ENCODE results near the gene ODAD2. TPM values are rescaled to one million over a fixed set of nuclear protein-coding genes. Genes with fewer than 3 reads are reported as not detected.

Gene ODAD2
- total and polyA plus RNA-seq, 2 of the 8 experiments (the other 6 are each of a cell fraction or from before 2014, with no cell fraction given), result 0.95 to 4.3 TPM

DNA sequence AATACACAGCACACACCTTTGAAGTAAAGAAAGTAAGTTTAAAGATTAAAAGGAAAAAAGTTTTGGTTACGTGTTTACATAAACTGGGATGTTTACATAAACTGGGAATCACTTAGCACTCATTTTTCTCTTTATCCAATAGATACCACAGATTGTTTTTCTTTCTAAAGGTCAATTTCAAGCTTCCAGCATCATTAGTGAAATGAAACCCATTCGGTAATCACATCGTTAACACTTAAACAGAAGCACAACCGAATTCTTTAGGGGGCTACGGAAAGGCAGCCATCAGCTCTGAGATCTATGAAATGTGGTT, 1.1 kb downstream of the ODAD2 start:
- Histone ChIP-seq H3K79me1 (ENCODE audit: low read depth, low read length) (no peaks in the 10 kb centered on the region), H2BK15ac (ENCODE audit: low read length) (no peak overlapping the region), H4K20me1 (replicated peaks in 1 of 2; ENCODE audit: control insufficient read depth in 1 of 2, insufficient read depth in 2 of 2, low read length in 2 of 2) (no peaks in the 10 kb centered on the region), H4K91ac (replicated peaks; ENCODE audit: insufficient read length, low read length) (no peak overlapping the region), H2AFZ (ENCODE audit: low read length) (peak overlapping the region; percentile 96), H3K14ac (ENCODE audit: insufficient read length) (no peak overlapping the region), H3K27ac (ENCODE audit: low read depth, low read length) (no peak overlapping the region), H2BK5ac (ENCODE audit: low read depth, low read length) (0 out of 2 replicates have a peak overlapping the region, but pooled peaks have one; percentile 19), H4K8ac (ENCODE audit: extremely low read depth, insufficient read depth, low read length) (no peak overlapping the region), H2BK12ac (ENCODE audit: low read depth, low read length) (no peak overlapping the region), H3K79me2 (ENCODE audit: control insufficient read depth in 1 of 2, insufficient read depth in 2 of 2, low read length in 2 of 2) (no peaks in the 10 kb centered on the region), H3K9me3 (ENCODE audit: insufficient read depth in 2 of 2, low read depth in 1 of 2, low read length in 1 of 2) (no peaks in the 10 kb centered on the region), H3K4ac (replicated peaks; ENCODE audit: insufficient read length, low read depth, low read length) (no peak overlapping the region), H3K23me2 (ENCODE audit: low read depth, low read length) (peaks cover 8% of the 10 kb centered on the region), H3K18ac (ENCODE audit: extremely low read depth, low read length) (no peak overlapping the region), H3K4me3 (ENCODE audit: extremely low read depth in 1 of 4, insufficient read depth in 2 of 4, low read depth in 3 of 4, low read length in 4 of 4) (peak overlapping the region; percentile 68 to 92 (median 82)), H3K27me3 (replicated peaks in 1 of 4; ENCODE audit: control insufficient read depth in 3 of 4, extremely low read depth in 1 of 4, insufficient read depth in 3 of 4, low read length in 3 of 4) (peaks cover 0 to 3% (median 0%) of the 10 kb centered on the region in 4 experiments; a peak in 1 of 7 replicates), H2BK120ac (replicated peaks; ENCODE audit: low read depth, low read length) (no peak overlapping the region), H4K5ac (ENCODE audit: insufficient read length, low read depth, low read length) (peak overlapping the region; percentile 26), H3K56ac (replicated peaks; ENCODE audit: insufficient read length, low read depth, low read length) (no peak overlapping the region), H3K23ac (ENCODE audit: insufficient read length) (no peak overlapping the region), H3K4me1 (replicated peaks in 1 of 4; ENCODE audit: control insufficient read depth in 3 of 4, insufficient read depth in 4 of 4, low read length in 3 of 4) (peaks cover 0 to 5% (median 0%) of the 10 kb centered on the region in 4 experiments; a peak in 2 of 7 replicates), H2BK20ac (ENCODE audit: low read length) (no peak overlapping the region), H2AK5ac (ENCODE audit: low read depth, low read length) (no peak overlapping the region), H3K9ac (replicated peaks in 1 of 4; ENCODE audit: extremely low read depth in 1 of 4, low read depth in 3 of 4, low read length in 3 of 4) (peak overlapping the region; percentile 59 to 68 (median 64)), H3K36me3 (ENCODE audit: control insufficient read depth in 2 of 4, insufficient read depth in 4 of 4, low read length in 3 of 4) (no peaks in the 10 kb centered on the region), H3K4me2 (ENCODE audit: insufficient read depth in 1 of 2, low read depth in 2 of 2, low read length in 2 of 2) (peak overlapping the region; percentile 69 to 98)
- FAIRE-seq (peak; percentile 52), DNase-seq (ENCODE audit: low read depth in 1 of 2, low spot score in 2 of 2) (no peak)
- TF ChIP-seq TAF1 (IDR thresholded peaks at IDR 0.05; ENCODE audit: low read depth, low read length), result no peak
- TF ChIP-seq RBBP5 (IDR thresholded peaks at IDR 0.05; ENCODE audit: borderline replicate concordance, low read depth, low read length), result no peak
- 4% methylated on average over 5 of the region's 5 CpGs; no CpG with 5 or more reads in 1 of the 2 experiments for WGBS, 2 experiments (ENCODE audit: extremely low coverage in 1 of 2, insufficient coverage in 1 of 2, insufficient read length in 1 of 2, insufficient replicate concordance in 2 of 2, low coverage in 1 of 2, low lambda C conversion rate in 2 of 2, missing lambda C conversion rate in 1 of 2)
- CTCF ChIA-PET (ENCODE audit: partially characterized antibody), result interaction anchor here (0.6 kb wide), 1 partner anchor 379 kb away, joined by 3 read pairs; no protein-coding TSS in a partner anchor
- POLR2A ChIA-PET (ENCODE audit: partially characterized antibody), result interaction anchor here (0.8 to 1.1 kb wide), 2 partner anchors 10 to 12 kb away, joined by 3 read pairs; no protein-coding TSS in a partner anchor

Measured in H1 (cell line).